H7 (cell line): ENCODE data around the gene KLHL3. TPM values are rescaled to one million over a fixed set of nuclear protein-coding genes. Genes with fewer than 3 reads are reported as not detected.
"Not testable (repeated sequence)": the region's sequence is repeated elsewhere in the genome, so short reads cannot be mapped to it uniquely, and the experiment has no call there.

Experiments used
- DNase-seq: peaks from one replicate; pipeline ENCODE4 v3.0.0; 2012
- H3K27me3 ChIP-seq: 2 replicates; pipeline ENCODE4 v1.6.0; 2011; ENCODE audit warnings: mild to moderate bottlenecking, low read length; ENCODE audit not compliant: control insufficient read depth, insufficient read depth
- H3K36me3 ChIP-seq: replicated peaks from 2 replicates; pipeline ENCODE4 v1.5.1; 2011; ENCODE audit warnings: low read length; ENCODE audit not compliant: control insufficient read depth, insufficient read depth
- H3K4me3 ChIP-seq: 2 replicates; pipeline ENCODE4 v1.5.1; 2011; ENCODE audit warnings: low read depth, mild to moderate bottlenecking, control low read depth, low read length, moderate library complexity; ENCODE audit not compliant: insufficient read depth
- total RNA-seq: library from RNA; depleted of rRNA; stranded (reverse); fragments of >200 nt; shearing (Covaris generic); gene quantifications from 2 replicates; pipeline ENCODE4 v1.2.3, GENCODE V29; 2014

Gene KLHL3
- total RNA-seq, 1 experiment from 2014 or later = 3.8 TPM

- Histone ChIP-seq H3K36me3 (no peaks in the 10 kb centered on the region), H3K4me3 (no peak overlapping the region), H3K27me3 (no peaks in the 10 kb centered on the region)
- DNase-seq = no peak
Measured at GRCh38 chr5:137656558-137656957, 79.3 kb downstream of the KLHL3 start.

DNA sequence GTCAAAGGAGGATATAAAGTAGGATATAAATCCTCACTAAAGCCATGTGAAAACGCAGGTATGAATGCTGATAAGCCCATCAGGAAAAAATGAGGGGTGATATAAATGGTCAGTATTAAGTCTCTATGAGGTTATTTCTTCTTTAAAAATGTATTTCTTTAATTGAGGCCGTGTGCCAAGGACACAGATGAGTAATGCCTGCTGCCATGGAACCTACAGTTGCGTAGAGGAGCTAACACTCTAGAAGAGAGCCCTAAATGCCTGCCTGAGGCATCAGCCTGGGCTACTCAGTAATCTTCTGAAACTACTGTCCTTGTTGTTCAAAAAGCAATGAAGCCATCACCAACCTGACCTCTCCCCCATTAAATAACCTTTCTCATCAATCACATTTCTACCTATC, 84.9 kb downstream of the KLHL3 start:
- H3K27me3 ChIP-seq = no peaks in the 10 kb centered on the region
- H3K4me3 ChIP-seq = no peak overlapping the region
- DNase-seq = no peak
- no peaks in the 10 kb centered on the region; the same call in 1 of the 2 replicates for H3K36me3 ChIP-seq

DNA sequence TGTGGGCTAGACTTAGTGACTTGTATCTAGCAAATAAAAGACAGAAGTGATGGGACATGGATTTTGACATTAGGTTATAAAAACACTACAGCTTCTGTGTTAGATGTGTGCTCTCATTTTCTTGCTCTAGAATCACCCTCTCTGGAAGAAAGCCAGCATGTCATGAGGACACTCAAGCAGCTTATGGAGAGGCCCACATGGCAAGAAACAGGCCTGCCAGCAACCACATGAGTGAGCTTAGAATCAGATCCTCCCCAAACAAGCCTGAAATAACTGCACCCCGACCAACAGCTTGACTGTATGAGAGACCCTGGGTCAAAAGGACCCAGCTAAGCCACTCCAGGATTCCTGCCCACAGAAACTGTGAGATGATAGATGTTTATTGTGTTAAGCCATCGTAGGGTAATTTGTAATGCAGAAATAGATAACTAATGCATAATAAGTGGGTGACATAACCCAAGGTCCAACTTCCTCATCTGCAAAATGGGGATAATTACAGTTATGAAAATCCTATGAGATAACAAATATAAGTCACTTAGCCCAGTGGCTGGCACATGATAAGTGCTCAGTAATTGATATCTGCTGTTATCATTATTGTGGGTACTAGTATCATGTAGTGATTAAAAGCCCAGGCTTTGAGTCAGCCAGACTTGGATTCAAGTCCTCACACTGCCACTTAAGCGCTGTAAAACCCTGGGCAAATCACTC, 86.5 kb downstream of the KLHL3 start:
- no peak for DNase-seq
- H3K4me3 ChIP-seq = no peak overlapping the region
- H3K27me3 ChIP-seq = no peaks in the 10 kb centered on the region
- no peaks in the 10 kb centered on the region; the same call in 1 of the 2 replicates for H3K36me3 ChIP-seq

DNA sequence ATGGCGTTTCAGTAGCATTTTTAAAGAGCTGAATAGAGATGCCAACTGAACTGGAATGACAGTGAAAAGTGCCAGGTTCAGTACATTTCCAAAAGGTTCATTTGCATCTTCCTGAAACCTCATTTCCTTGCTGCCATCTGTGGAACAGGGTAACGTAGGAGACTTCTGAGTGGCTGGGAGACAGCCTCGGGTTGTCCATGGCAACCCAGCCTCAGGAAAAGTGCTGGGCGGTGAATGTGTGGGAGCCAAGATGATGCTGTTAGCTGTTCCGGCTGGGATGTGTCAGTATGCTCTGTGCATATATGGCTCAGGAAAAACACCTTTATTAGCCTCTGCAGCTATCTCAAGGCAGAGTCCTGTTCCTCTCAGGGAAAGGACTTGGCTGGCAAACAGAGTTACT, 87.5 kb downstream of the KLHL3 start:
- Histone ChIP-seq H3K4me3 (no peak overlapping the region), H3K27me3 (no peaks in the 10 kb centered on the region), H3K36me3 (no peaks in the 10 kb centered on the region; the same call in 1 of the 2 replicates)
- DNase-seq = no peak

DNA sequence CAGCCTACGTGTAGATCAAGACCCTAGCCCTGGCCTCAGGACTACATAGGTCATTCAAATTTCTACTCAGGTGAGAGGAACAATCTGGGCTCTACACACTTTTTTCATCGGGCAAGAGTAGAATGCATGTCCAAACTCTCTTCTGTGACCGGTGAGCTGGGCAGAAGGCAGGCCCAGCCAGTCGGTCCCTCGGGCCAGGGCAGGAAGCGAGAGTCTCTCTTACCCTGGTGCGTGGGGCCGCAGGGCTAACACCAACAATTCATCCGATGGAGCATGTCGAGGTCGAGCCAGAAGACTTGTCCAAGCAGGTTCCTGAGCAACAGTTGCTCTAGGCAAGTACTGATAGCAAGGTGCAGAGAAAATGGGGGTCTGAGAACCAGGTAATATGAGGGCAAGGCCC, 88.5 kb downstream of the KLHL3 start:
- H3K4me3 ChIP-seq = no peak overlapping the region
- H3K27me3 ChIP-seq = no peaks in the 10 kb centered on the region
- no peak for DNase-seq
- H3K36me3 ChIP-seq = no peaks in the 10 kb centered on the region; the same call in 1 of the 2 replicates

GRCh38 chr5:137646761-137647160, 89.1 kb downstream of the KLHL3 start:
- no peak for DNase-seq
- Histone ChIP-seq H3K36me3 (no peaks in the 10 kb centered on the region; the same call in 1 of the 2 replicates), H3K4me3 (no peak overlapping the region), H3K27me3 (no peaks in the 10 kb centered on the region)

DNA sequence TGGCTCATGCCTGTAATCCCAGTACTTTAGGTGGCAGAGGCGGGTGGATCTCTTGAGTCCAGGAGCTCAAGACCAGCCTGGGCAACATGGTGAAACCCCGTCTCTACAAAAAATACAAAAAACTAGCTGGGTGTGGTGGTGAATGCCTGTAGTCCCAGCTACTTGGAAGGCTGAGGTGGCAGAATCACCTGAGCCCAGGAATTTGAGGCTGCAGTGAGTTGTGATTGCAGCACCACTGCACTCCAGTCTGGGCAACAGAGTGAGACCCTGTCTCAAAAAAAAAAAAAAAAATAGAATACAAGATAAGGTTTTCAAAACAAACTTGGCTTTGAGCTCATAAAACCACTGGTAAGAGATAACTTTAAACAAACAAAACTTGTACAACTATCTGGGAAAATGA, 92.8 kb downstream of the KLHL3 start:
- DNase-seq, H3K36me3 ChIP-seq, H3K27me3 ChIP-seq, H3K4me3 ChIP-seq: not testable (repeated sequence)

DNA sequence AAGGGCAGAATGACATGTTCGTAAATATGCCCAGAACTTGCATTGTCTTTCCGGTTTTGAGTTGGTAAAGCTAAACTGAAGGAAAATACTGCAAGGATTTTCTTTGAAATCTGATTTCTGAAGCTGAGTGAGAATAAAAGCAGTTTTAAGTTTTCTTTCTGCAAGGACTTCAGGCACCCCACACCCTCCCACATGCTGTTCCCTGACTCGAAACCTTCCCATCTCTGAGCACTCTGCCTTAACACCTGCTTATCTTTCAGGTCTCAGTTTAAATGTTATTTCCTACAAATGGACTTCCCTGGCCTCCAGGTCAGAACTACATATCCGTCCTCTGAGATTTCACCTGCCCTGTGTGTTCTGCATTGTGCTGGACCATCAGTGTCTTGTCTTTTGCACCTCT, 93.8 kb downstream of the KLHL3 start:
- Histone ChIP-seq H3K36me3 (no peaks in the 10 kb centered on the region), H3K27me3 (no peaks in the 10 kb centered on the region), H3K4me3 (no peak overlapping the region)
- DNase-seq = no peak

GRCh38 chr5:137641148-137641547, 94.7 kb downstream of the KLHL3 start:
- no peak overlapping the region for H3K4me3 ChIP-seq
- no peaks in the 10 kb centered on the region for H3K27me3 ChIP-seq
- H3K36me3 ChIP-seq = no peaks in the 10 kb centered on the region
- DNase-seq = no peak

- no peaks in the 10 kb centered on the region for H3K27me3 ChIP-seq
- no peaks in the 10 kb centered on the region; the same call in 1 of the 2 replicates for H3K36me3 ChIP-seq
- H3K4me3 ChIP-seq = no peak overlapping the region
- no peak for DNase-seq
Measured at GRCh38 chr5:137639645-137640044, 96.2 kb downstream of the KLHL3 start.

GRCh38 chr5:137638841-137639240, 97.0 kb downstream of the KLHL3 start:
- no peak for DNase-seq
- Histone ChIP-seq H3K4me3 (no peak overlapping the region), H3K36me3 (no peaks in the 10 kb centered on the region; the same call in 1 of the 2 replicates), H3K27me3 (no peaks in the 10 kb centered on the region)

GRCh38 chr5:137636830-137637714, 98.8 kb downstream of the KLHL3 start:
- no peak overlapping the region for H3K4me3 ChIP-seq
- no peaks in the 10 kb centered on the region; the same call in 1 of the 2 replicates for H3K36me3 ChIP-seq
- no peak for DNase-seq
- H3K27me3 ChIP-seq = no peaks in the 10 kb centered on the region

GRCh38 chr5:137636099-137636498, 99.8 kb downstream of the KLHL3 start:
- no peak for DNase-seq
- Histone ChIP-seq H3K4me3 (no peak overlapping the region), H3K36me3 (no peaks in the 10 kb centered on the region; the same call in 1 of the 2 replicates), H3K27me3 (no peaks in the 10 kb centered on the region)

- Histone ChIP-seq H3K4me3 (no peak overlapping the region), H3K36me3 (no peaks in the 10 kb centered on the region; the same call in 1 of the 2 replicates), H3K27me3 (no peaks in the 10 kb centered on the region)
- DNase-seq = no peak
Measured at GRCh38 chr5:137635521-137635921, 100.4 kb downstream of the KLHL3 start.

- Histone ChIP-seq H3K27me3 (no peaks in the 10 kb centered on the region), H3K36me3 (no peaks in the 10 kb centered on the region; the same call in 1 of the 2 replicates), H3K4me3 (no peak overlapping the region)
- no peak for DNase-seq
Measured at GRCh38 chr5:137633896-137634295, 102.0 kb downstream of the KLHL3 start.
